ENCODE results near the gene NT5C. TPM values are rescaled to one million over a fixed set of nuclear protein-coding genes. Genes with fewer than 3 reads are reported as not detected.
"Not testable (repeated sequence)": the region's sequence is repeated elsewhere in the genome, so short reads cannot be mapped to it uniquely, and the experiment has no call there.

NT5C gene
- total RNA-seq, 1 experiment from 2014 or later: 116 TPM

DNA sequence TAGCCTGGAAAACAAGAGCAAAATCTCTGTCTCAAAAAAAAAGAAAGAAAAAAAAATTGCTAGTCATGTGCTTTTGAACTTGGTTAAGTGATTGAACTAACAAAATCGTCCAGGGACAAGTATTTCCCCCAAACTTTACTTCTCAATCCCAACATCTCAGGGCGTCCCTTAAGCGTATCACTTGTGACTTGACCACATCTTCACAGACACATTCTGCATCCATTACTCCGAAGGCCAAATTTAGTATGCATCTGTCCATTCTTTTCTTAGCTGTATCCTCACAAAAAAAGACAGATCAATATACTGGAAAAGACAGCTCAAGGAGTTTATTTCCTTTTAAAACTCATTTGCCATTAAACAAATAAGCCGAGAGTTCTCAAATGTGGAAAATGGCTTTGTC, 28.7 kb upstream of the NT5C start:
- ATAC-seq: no peak
- Histone ChIP-seq H3K4me3 (ENCODE audit: low read length) (peak overlapping the region; percentile 16; the same call in 1 of the 2 replicates), H2AFZ (ENCODE audit: low read length) (no peak overlapping the region), H3K4me2 (ENCODE audit: low read length) (peak overlapping the region; percentile 68), H3F3A (ENCODE audit: low read length, unreplicated experiment) (peaks cover 24% of the 10 kb centered on the region), H3K27ac (ENCODE audit: low read length) (peak overlapping the region; percentile 96), H4K20me1 (ENCODE audit: low read length) (no peaks in the 10 kb centered on the region), H3K9me2 (replicated peaks; ENCODE audit: low read length) (no peaks in the 10 kb centered on the region), H3K27me3 (ENCODE audit: low read length) (no peaks in the 10 kb centered on the region), H3K9me3 (ENCODE audit: low read length) (no peaks in the 10 kb centered on the region), H3K36me3 (ENCODE audit: low read depth, low read length) (peaks cover 10% of the 10 kb centered on the region; the same call in 1 of the 2 replicates), H3K9ac (ENCODE audit: low read length) (peak overlapping the region; percentile 76), H3K4me1 (ENCODE audit: insufficient read depth, low read length) (peaks cover 41% of the 10 kb centered on the region), H3K79me2 (ENCODE audit: low read length) (peaks cover 14% of the 10 kb centered on the region)
- TF ChIP-seq EZH2 (IDR thresholded peaks at IDR 0.05; ENCODE audit: low read length, unreplicated experiment) (no peak), EZH2phosphoT487 (IDR thresholded peaks at IDR 0.05; ENCODE audit: borderline replicate concordance, low read length) (no peak)
- TF ChIP-seq, protein P1, sequence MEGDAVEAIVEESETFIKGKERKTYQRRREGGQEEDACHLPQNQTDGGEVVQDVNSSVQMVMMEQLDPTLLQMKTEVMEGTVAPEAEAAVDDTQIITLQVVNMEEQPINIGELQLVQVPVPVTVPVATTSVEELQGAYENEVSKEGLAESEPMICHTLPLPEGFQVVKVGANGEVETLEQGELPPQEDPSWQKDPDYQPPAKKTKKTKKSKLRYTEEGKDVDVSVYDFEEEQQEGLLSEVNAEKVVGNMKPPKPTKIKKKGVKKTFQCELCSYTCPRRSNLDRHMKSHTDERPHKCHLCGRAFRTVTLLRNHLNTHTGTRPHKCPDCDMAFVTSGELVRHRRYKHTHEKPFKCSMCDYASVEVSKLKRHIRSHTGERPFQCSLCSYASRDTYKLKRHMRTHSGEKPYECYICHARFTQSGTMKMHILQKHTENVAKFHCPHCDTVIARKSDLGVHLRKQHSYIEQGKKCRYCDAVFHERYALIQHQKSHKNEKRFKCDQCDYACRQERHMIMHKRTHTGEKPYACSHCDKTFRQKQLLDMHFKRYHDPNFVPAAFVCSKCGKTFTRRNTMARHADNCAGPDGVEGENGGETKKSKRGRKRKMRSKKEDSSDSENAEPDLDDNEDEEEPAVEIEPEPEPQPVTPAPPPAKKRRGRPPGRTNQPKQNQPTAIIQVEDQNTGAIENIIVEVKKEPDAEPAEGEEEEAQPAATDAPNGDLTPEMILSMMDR (conservative IDR thresholded peaks at IDR 0.05; ENCODE audit: low read depth, low read length): no peak
- intact Hi-C loops (cut with micrococcal nuclease): no loop called here
- POLR2A ChIA-PET (ENCODE audit: unreplicated experiment): interaction anchor here (0.6 kb wide), 1 partner anchor 237 kb away, joined by 3 read pairs; the partner anchor contains the start of gene USH1G
- CTCF ChIA-PET: interaction anchor here (1.6 kb wide), 1 partner anchor 41 kb away, joined by 7 read pairs; no protein-coding TSS in a partner anchor
- no peak for DNase-seq
- BruUV-seq (replicated peaks): no TSS peak

DNA sequence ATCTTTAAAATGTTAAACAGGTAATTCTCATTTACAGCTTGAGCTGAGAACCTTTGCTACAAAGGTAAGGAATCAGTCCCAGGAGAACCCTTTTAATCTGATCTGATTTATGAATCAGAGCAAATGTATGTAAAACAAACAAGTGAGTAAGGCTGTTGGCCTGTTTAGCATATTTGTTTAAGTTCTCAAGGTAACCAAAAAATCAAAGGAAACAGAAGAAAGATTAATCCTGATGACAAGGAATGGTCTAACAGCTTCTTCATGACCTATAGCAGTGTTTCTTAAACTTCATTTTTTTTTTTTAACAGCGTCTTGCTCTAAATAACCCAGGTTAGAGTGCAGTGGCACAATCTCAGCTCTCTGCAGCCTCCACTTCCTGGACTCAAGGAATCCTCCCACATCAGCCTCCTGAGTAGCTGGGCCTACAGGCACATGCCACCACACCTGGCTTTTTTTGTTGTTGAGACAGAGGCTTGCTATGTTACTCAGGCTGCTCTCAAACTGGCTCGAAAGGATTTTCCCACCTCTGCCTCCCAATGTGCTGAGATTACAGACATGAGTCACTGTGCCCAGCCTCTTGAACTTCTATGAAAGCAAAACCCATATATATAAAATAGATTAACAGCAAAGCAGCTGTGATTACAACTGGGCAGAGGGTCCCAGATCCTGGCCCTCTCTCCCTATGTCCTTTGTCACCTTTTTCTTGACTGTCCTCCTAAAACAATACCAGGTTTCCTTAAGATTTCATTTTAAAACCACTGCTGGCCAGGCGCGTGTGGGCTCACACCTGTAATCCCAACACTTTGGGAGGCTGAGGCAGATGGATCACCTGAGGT, 27.9 kb upstream of the NT5C start:
- POLR2A ChIA-PET (ENCODE audit: unreplicated experiment): interaction anchor here (0.5 to 1.2 kb wide), 7 partner anchors 13 to 429 kb away, joined by 3 to 5 read pairs (median 3); partner anchors contain the start of genes NT5C and USH1G
- H3K27ac ChIP-seq (ENCODE audit: low read length): peak overlapping the region; percentile 96
- intact Hi-C loops (cut with micrococcal nuclease): no loop called here

DNA sequence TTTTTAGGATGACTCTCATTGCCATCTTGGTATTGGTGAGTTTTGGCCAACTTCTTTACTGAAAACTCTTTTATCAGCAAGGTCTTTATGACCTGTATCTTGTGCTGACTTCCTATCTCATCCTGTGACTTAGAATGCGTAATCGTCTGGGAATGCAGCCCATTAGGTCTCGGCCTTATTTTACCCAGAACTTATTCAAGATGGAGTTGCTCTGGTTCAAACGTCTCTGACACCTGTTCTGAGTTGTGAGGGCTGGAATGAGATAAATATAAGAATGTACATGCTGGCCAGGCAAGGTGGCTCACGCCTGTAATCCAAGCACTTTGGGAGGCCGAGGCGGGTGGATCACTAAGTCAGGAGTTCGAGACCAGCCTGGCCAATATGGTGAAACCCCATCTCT, 26.9 kb upstream of the NT5C start:
- H3F3A ChIP-seq (ENCODE audit: low read length, unreplicated experiment): peaks cover 24% of the 10 kb centered on the region
- peaks cover 47% of the 10 kb centered on the region for H3K4me1 ChIP-seq (ENCODE audit: insufficient read depth, low read length)
- BruUV-seq (replicated peaks); CTCF ChIA-PET; H2AFZ ChIP-seq (ENCODE audit: low read length); intact Hi-C loops (cut with micrococcal nuclease); ATAC-seq; H3K27me3 ChIP-seq (ENCODE audit: low read length); H3K9me3 ChIP-seq (ENCODE audit: low read length); H4K20me1 ChIP-seq (ENCODE audit: low read length); H3K36me3 ChIP-seq (ENCODE audit: low read depth, low read length); H3K9me2 ChIP-seq (replicated peaks; ENCODE audit: low read length): not testable (repeated sequence)
- peak overlapping the region; percentile 96 for H3K27ac ChIP-seq (ENCODE audit: low read length)
- 0 out of 2 replicates have a peak overlapping the region, but pooled peaks have one; percentile 6 for H3K4me3 ChIP-seq (ENCODE audit: low read length)
- peak; percentile 86 for DNase-seq
- H3K9ac ChIP-seq (ENCODE audit: low read length): peak overlapping the region; percentile 76
- POLR2A ChIA-PET (ENCODE audit: unreplicated experiment): interaction anchor here (1.2 kb wide), 1 partner anchor 27 kb away, joined by 5 read pairs; the partner anchor contains the start of gene NT5C
- H3K4me2 ChIP-seq (ENCODE audit: low read length): peak overlapping the region; percentile 60
- peaks cover 26% of the 10 kb centered on the region for H3K79me2 ChIP-seq (ENCODE audit: low read length)

More for the DNA sequence above, 27.9 kb upstream of the NT5C start:
- no peaks in the 10 kb centered on the region for H3K9me2 ChIP-seq (replicated peaks; ENCODE audit: low read length)
- H3K4me1 ChIP-seq (ENCODE audit: insufficient read depth, low read length): peaks cover 47% of the 10 kb centered on the region
- TSS peak; percentile 49 for BruUV-seq (replicated peaks)
- H3K9me3 ChIP-seq (ENCODE audit: low read length): no peaks in the 10 kb centered on the region
- no peak for TF ChIP-seq EZH2 (IDR thresholded peaks at IDR 0.05; ENCODE audit: low read length, unreplicated experiment)
- TF ChIP-seq, protein P1 (conservative IDR thresholded peaks at IDR 0.05; ENCODE audit: low read depth, low read length): no peak
- no peak for TF ChIP-seq EZH2phosphoT487 (IDR thresholded peaks at IDR 0.05; ENCODE audit: borderline replicate concordance, low read length)
- peak; percentile 64 for ATAC-seq
- peak overlapping the region; percentile 76 for H3K9ac ChIP-seq (ENCODE audit: low read length)
- DNase-seq: peak; percentile 98
- H2AFZ ChIP-seq (ENCODE audit: low read length): no peak overlapping the region
- no peaks in the 10 kb centered on the region for H3K27me3 ChIP-seq (ENCODE audit: low read length)
- peaks cover 17% of the 10 kb centered on the region for H3K79me2 ChIP-seq (ENCODE audit: low read length)
- CTCF ChIA-PET: interaction anchor here (0.6 to 1.6 kb wide), 2 partner anchors 42 to 697 kb away, joined by 3 to 7 read pairs; no protein-coding TSS in a partner anchor
- H3K4me2 ChIP-seq (ENCODE audit: low read length): peak overlapping the region; percentile 68
- peaks cover 24% of the 10 kb centered on the region for H3F3A ChIP-seq (ENCODE audit: low read length, unreplicated experiment)
- peaks cover 6% of the 10 kb centered on the region; the same call in 1 of the 2 replicates for H3K36me3 ChIP-seq (ENCODE audit: low read depth, low read length)
- peak overlapping the region; percentile 16; the same call in 1 of the 2 replicates for H3K4me3 ChIP-seq (ENCODE audit: low read length)
- H4K20me1 ChIP-seq (ENCODE audit: low read length): no peaks in the 10 kb centered on the region

All from PC-3 (cell line).